Transverse colon (tissue), 3 donors: Measurements from ENCODE around the gene NAT14.

ENCODE experiments used
- POLR2A ChIP-seq: fragments of 450-650 bp; IDR thresholded peaks from one replicate; pipeline ENCODE4 v1.6.1; 2016; ENCODE audit warnings: antibody characterized with exemption, mild to moderate bottlenecking, moderate library complexity
- TF ChIP-seq, protein P1 (sequence below), 5 experiments: fragments of 200-600 bp in 3 of 5; fragments of 450-650 bp in 2 of 5; sonication (generic) in 3 of 5; IDR thresholded peaks; 1 replicate in 2 of 5; 2 replicates in 3 of 5; pipeline ENCODE4 v1.5.1; 2016 to 2017; ENCODE audit warnings: antibody characterized with exemption in 5 of 5, inconsistent platforms in 3 of 5, mild to moderate bottlenecking in 2 of 5, moderate library complexity in 1 of 5

DNA sequence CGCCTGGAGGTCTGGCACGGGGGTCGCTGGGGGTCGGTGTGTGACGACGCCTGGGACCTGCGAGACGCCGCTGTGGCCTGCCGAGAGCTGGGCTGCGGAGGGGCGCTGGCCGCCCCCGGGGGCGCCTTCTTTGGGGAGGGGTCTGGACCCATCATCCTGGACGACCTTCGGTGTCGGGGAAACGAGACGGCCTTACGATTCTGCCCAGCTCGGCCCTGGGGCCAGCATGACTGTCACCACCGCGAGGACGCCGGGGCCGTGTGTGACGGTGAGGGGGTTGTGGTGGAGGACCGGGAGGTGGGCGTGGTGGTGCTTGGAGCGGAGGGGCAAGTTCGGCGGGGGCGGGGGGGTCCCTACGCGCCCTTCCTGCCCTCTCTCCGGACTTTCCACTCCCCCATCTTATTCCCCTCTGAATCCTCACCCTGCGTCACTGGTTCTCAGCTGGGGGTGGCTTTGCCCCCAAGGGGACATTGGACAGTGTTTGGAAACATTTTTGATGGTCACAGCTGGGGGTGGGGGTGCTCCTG is 8.7 kb downstream of the NAT14 start:
- TF ChIP-seq, protein P1, sequence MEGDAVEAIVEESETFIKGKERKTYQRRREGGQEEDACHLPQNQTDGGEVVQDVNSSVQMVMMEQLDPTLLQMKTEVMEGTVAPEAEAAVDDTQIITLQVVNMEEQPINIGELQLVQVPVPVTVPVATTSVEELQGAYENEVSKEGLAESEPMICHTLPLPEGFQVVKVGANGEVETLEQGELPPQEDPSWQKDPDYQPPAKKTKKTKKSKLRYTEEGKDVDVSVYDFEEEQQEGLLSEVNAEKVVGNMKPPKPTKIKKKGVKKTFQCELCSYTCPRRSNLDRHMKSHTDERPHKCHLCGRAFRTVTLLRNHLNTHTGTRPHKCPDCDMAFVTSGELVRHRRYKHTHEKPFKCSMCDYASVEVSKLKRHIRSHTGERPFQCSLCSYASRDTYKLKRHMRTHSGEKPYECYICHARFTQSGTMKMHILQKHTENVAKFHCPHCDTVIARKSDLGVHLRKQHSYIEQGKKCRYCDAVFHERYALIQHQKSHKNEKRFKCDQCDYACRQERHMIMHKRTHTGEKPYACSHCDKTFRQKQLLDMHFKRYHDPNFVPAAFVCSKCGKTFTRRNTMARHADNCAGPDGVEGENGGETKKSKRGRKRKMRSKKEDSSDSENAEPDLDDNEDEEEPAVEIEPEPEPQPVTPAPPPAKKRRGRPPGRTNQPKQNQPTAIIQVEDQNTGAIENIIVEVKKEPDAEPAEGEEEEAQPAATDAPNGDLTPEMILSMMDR (IDR thresholded peaks at IDR 0.05) = no peak
- no peak for TF ChIP-seq POLR2A
